ENCODE measurements around the gene RAD51AP2.
"Not testable (repeated sequence)": the region's sequence is repeated elsewhere in the genome, so short reads cannot be mapped to it uniquely, and the experiment has no call there.

Gene RAD51AP2

DNA sequence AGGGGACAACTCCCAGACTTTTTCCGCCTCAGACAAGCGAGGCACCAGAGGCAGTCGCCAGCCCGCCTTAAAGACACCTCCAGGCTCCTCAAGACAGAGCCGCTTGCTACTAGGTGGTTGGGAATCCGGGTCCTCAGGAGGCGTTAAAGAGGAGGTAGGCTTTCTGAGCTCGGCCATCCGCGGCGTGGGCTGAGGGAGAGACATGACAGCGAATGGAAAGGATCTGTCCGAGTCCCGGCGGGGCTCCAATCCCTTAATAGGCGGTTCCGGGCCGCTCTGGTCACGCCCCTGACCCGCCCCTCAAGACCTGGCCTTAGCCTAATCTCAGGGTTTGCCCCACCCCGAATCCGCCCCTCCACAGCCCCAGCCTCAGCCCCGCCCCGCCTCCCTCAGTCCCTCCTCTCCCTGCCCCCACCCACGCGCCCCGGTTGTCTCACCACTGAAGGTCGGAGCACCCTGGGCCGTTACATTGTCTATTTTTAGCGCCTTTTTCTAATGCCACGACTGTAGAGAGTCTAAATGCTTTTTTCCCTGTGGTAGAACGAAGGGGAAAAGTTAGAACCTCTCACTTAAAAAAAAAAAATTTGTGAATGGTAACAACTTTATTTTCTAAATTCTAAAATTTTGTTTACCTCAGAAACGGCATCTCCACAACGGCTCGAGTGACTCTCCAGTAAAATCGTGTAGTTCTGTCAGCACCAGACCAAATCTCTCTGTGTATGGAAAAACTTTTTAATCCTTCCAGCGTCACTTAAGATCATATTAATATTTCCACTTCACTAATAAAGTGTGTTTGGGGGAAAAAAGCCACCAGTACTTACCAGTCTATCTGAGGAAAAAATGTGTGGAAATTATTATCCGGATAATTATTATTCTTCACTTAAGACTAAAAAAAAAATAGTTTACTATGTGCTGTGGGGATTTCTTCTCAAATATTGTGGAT, at the start of gene RAD51AP2:
TSS of gene RAD51AP2 (minus strand) at position 229 of the 943 bp plus-strand sequence. CDS start at position 204, 25 bp downstream.
- peak; percentile 76 for DNase-seq (ENCODE audit: low spot score)

DNA sequence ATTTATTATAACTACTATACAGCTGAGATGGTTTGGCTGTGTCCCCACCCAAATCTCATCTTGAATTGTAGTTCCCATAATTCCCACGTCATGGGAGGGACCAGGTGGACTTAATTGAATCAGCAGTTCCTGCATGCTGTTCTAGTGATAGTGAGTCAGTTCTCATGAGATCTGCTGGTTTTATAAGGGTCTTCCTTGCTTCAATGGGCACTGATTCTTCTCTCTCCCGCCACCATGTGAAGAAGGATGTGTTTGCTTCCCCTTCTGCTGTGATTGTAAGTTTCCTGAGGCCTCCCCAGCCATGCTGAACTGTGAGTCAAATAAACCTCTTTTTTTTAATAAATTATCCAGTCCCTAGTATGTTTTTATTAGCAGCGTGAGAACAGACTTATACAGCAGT, 47.5 kb upstream of the RAD51AP2 start:
- DNase-seq (ENCODE audit: low spot score), result not testable (repeated sequence)

DNA sequence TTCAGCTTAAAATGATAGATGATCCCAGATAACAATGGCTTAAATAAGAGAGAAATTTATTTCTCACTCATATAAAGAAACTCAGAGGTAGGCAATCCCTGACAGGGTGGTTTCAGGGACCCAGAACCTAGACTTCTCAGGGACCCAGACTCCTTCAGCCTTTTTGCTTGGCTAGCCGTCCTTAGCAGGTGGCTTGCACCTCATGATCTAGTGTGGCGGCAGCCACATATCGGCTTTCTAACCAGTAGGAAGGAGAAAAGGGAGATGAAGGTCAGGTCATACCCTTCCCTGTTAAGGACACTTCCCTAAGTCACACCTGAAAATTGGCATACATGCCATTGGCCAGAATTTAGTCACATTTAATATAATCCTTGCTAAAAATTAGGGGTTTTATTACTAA, 40.6 kb upstream of the RAD51AP2 start:
- no peak for DNase-seq (ENCODE audit: low spot score)

DNA sequence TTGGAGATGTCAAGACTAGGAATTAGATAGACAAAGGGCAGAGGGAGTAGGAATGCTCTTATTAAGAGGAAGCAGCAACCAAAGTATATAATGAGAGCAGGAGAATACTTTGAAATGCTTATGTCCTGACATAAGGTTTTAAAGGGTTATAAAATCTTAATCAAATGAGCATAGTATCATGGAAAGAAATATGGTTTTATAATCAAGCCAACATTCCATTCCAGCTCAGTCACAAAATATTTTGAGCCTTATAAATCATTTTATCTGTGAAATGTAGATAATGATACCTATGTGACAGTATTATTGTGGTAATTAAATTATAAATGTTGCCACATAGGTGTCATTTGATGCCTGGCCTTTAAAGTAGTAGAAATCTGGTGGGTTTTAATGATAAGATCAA, 39.8 kb upstream of the RAD51AP2 start:
- no peak for DNase-seq (ENCODE audit: low spot score)

DNA sequence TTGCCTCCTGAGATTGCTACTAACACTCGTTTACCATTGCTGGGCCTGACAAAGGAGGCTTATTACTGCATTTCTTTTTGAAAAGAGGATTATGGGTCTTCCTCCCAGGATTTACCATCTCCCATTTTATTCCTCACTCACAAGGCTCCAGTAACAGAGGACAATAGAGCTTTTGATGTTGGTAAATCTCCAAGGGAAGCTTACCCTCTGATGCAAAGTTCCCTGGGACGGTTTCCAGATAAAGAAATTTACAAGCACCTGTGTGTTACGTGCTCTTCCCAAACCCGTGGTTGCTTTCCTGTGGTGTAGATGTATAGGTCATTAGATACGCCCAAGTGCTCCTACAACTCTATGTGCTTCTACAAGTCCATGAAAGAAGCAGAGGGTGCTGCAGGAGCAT, 39.4 kb upstream of the RAD51AP2 start:
- DNase-seq (ENCODE audit: low spot score), result no peak

DNA sequence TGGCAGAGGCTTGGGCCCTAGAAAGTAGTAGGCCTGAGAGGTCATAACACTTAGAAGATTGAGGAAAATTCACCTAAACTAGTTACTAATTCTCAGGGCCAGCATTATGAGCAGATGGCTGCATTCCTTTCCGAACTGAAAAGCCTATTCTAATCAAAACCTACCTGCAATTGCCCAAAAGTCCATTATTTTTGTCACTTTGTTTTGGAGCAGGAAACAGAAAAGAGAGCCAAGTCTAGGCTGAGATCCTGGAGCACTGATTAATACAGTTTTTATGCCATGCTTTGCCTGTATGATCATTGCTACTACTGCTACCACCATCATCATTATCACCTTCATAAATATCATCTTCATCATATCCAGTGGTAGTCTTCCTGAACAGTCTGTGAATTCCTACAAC, 36.9 kb upstream of the RAD51AP2 start:
- no peak for DNase-seq (ENCODE audit: low spot score)

DNA sequence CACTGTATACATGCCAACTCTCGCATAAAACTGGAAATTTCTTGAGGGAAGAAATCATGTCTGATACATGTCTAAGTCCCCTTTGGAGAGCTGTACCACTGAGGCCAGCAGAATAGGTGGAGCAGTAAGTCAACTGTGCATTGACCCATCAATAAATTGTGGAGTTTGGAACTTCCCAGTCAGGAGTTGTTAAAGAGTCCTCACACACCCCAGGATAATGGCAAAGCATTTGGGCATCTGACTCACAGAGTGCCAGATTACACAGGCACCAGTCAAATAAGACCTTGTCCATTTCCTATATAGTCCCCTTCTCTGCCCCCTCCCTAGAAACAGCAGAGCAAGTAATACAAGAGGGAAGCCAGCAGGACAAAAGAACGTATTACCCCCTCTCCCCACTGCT, 32.7 kb upstream of the RAD51AP2 start:
- DNase-seq (ENCODE audit: low spot score), result no peak

DNA sequence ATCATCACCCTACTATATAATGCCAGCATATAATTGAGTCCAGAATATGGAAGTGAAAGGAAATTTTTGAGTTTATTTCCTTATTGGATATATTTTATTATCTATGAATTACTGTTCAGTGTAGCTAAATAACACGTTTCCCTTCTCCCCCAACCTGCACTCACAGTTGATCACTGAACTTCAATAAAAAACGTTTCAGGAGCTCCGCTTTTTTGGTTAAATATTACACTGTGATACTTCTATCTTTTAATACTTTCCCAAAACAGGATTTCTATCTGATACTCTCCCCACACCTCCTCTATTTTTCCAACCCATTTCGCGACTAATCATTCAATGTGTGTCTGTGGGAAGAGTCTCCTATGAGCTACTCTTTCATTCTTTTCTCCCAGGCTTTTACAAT, 29.5 kb upstream of the RAD51AP2 start:
- DNase-seq (ENCODE audit: low spot score), result no peak

DNA sequence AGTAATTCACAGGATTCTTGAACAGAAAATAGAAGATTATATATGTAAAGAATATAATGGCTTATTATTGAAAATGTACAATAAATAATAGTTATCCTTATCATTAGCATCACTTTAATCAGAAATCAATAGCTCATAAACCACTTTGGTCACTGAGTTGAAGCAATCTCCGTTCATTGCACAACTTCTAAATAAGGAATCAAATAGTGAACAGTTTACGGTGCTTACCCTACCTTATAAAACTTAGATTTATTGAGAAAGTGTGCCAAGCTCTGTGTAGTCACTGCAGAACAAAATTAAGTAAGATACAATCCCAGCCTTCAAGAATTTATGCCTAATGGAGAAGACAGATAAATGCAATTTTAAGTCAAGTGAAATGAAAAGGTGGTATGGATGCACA, 29.0 kb upstream of the RAD51AP2 start:
- no peak for DNase-seq (ENCODE audit: low spot score)

DNA sequence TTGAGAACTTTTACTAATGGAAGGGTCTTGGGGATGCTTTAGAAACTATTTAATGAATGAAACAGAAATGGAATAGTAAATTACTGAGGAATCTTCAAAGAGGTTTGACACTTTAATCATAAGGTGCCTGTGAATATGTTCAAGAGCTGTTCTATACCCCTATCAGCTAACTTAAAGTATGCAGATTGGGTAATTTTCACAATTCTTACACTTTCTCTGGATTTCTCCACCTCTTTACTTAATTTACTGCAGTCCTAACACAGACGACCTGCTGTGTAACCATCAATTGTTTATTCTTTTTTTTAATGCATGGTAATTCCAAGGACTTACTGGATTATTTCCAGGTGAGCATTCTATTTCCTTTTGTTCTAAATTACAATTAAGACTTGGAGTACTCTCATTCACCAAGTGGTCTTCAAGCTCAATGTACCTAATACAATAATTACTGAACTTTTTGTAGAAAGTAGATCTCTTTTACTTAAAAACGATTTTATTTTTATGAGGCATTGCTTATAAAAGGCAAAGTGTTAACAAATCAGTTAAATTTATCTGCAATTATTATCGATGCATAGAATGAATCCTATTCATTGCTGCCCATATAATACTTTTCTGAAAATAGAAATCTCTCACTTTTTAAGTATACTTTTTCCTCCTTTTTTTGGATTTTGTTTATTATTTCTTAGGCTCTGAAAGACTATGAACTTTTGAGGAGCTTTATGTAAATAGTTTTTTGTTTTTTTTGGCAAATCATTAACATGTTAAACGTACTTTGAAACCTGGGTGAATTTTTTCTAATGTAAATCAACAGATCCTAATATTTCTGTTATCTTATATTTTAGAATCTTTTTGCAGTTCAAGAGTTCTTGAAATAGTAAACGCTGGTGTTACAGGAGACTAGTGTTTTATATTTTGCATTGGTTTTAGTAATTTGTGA, 27.7 kb upstream of the RAD51AP2 start:
- no peak for DNase-seq (ENCODE audit: low spot score)

DNA sequence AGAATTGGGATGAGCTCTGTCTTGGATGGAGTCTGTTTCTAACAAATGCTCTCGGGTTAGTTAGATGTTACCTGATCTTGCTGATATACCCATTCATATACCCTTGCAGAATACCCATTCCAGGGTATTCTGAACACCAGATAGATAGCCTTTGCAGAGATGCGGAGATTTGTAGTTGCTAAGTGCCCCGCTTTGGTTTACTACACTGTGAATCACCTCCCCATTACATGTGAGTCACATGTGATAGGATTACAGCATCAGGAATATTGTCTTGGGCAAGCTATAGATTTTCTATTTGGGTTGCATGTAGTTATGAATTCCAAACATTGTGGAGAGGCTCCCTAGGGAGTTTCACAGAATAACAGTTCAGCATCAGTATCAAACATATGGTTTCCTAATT, 26.0 kb upstream of the RAD51AP2 start:
- no peak for DNase-seq (ENCODE audit: low spot score)

DNA sequence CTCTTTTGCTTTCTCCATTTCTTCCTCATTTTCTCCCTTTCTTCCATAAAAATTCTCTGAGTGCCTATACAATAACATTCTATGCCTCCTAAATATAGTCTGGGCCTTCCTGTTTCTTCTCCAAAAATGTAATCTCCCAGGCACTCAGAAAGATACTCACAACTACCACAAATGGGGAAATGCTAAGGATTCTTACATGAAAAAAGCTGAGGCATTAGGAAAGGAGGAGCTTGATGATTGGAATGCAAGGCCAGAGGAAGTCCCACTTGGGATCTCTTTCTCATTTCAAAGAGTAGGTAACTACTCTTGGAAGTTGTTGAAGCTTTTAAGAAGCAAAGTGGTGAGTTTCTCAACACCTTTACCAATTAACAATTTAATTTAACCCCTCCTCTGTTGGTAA, 25.6 kb upstream of the RAD51AP2 start:
- no peak for DNase-seq (ENCODE audit: low spot score)

DNA sequence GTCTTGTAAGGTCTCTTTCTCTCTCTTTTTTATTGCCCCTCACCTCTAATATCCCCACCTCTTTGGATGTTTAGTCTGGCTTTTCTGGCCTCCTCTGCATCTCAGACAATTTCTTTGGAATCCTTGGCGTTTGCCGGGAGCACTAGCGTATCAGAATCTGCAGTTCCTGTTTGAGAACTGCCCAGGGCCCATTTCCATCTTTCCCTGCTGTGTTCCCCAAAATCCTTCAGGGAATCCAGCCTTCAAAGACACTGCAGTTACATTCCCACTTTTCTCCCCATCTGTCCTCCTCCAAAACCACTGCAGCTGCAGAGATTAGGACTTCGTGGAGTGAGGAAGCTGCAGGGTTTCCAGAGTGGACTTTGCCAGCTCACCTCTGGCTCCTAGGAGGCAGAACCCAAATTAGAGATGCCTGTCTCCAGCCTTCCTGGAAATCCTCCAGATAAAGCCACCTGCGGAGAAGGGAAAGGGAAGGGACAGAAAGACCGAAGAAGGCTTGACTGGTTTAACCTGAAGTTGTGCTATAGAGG, 25.0 kb upstream of the RAD51AP2 start:
- no peak for DNase-seq (ENCODE audit: low spot score)

DNA sequence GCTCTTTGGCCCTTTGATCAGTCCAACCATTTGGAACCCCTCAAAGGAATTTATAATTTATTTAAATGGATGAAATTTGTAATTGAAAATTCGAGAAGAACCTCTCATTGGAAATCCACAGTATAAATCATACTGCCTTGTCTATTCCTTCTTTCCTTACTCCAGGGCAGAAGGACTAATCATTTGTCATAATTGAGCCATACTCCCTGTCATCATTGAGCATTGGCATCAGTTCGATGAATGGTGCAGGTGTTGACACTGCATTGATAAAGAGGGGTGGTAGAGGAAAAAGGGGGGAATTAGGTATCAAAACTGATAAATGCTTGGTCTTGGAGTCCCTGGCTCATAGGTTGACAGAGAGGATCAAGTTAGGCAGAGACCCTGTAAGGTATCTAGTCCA, 24.2 kb upstream of the RAD51AP2 start:
- no peak for DNase-seq (ENCODE audit: low spot score)

DNA sequence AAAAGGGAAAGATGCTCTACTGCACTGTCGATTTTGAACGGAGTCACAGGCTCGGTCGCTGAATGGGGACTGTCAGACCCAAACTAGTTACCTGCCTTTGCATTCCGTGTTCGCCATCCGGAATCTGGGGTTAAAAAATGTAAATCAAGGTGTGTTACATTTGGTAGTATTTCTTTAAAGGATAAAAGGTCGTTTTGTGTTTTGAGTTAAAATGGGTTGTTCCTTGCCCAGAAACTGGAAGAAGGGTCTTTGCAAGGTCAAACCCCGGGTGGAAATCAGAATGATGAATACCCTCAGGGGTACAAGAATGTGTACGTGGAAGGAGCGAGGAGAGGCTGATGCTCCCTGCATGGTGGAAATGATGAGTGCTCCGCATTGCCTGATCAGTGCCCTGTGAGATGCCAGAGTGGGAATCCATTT, 23.3 kb upstream of the RAD51AP2 start:
- no peak for DNase-seq (ENCODE audit: low spot score)

DNA sequence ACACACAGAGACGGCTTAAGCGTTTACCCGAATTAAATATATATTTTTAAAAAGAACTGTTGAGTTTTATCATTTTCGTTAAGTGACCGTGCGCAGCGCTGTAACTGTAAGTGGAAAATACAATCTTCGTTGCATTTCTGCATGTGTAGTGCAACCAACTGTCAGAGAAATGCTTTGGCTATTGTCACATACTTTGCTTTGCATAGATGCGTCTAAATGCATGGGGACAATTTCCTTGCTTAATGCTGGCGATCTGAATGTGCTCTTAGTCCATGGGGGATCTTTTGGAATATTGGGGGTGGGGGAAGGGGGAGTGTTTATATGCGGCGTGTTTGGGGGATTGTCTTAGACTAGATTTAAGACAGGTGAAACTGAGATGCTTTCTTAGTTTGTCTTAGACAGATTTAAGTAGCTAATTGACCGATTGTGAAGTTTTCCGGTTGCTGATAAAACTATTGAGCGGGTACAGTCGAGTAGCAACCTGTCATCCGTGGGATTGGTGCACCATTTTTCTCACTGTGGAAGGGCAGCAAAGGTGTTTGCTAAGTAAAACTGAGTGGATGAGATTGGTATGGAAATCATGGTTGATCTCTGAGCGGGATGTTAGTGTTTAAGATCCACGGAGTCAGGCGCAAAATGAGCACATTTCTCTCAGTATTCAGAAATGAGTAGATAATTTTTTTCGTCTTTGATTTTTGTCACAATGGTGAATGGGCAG, 22.7 kb upstream of the RAD51AP2 start:
- no peak for DNase-seq (ENCODE audit: low spot score)

DNA sequence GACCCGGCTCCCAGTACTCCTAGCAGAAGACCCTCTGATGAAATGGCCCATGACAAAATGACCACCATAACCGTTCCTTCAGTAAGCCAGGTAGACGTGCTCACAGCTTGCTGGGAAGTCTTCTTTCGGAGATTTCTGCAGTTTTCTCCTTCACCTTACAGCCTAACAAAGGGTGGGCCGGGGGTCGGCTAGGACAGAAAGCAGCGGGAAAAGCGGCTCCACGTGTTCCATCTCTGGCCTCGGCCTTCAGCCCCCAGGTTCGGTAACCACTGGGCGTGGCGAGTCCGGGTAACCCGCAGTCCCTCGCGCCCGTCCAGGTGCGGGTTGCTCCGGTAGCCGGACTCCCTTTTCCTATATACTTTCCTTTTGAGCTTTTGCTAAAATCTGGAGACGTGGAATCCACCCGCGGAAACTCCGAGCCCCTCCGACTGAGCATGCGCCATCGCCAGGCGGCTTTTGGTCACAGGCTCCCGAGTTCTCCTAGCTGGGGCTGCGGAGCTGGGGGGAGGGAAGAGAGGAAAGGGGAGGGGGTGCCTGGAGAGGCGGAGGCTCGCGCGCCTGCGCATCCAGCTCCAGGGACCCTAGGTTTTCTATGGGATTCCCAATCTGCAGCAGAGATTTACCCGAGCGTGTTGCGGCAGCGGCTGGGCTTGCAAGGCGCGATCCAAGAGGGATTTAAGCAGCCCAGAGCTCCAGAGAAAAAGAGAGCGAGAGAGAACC, 22.0 kb upstream of the RAD51AP2 start, which contains the start of gene VSNL1:
TSS of gene VSNL1 (plus strand) at position 604 of the 720 bp plus-strand sequence. CDS start 51,379 bp downstream, outside the sequence.
- no peak for DNase-seq (ENCODE audit: low spot score)

DNA sequence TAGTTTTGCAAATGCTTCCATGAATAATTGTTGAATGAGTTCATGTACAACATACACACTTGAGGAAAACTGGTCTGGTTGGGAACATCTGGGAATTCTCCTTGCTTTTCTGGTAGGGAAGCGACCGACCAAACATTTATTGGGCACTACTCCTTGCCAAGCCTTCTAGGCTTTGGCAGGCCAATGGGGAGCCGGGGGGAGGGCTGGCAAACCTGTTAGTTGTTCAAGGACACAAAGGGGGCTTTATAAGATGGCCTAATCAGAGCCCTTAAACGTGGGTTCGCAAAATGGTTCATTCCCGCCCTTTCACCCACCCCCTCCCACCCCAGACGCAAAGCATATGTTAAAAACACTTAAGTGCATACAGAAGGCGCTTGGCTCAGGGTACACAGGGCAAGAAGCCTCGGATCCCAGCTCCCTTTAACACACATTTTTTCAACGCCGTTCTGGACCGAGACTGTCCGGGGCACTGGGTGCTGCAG, 21.4 kb upstream of the RAD51AP2 start:
- DNase-seq (ENCODE audit: low spot score), result no peak

DNA sequence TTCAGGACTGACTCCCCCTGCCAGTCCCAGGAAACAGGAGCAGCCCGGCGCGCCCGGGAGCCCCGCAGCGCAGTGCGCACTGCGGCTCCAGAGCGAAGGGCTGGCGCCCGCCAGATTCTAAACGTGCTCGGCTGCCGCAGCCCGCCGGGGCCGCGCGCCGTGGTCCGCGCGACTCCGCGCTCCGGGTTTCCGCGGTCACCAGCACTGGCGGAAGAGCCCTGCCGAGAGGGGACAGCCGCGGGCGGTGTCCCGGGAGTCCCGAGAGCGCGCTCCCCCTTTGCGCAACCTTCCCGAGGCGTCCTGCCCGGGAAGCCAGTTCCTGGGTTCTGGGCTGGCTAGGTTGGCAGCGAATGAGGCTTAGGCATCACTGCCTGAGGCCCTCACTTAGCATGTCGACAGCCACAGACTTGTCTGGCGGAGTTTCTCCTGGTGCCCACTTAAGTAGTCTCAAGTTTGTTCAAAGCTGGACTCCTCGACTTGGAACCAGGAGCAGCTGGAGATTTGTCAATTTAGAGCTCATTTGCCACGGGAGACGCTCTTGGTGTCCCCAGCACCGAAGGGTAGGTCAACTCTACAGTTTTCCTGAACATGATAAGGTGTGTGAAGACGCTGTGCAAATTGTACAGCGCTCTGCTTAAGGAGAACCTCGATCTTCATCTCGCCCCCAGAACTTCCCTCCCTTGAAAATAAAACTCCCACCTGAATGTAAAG, 20.8 kb upstream of the RAD51AP2 start:
- DNase-seq (ENCODE audit: low spot score), result peak; percentile 58
